ENCODE data around the gene NPHS2. TPM values are rescaled to one million over a fixed set of nuclear protein-coding genes. Genes with fewer than 3 reads are reported as not detected.

NPHS2 gene
- not detected in 2 replicates for total RNA-seq

DNA sequence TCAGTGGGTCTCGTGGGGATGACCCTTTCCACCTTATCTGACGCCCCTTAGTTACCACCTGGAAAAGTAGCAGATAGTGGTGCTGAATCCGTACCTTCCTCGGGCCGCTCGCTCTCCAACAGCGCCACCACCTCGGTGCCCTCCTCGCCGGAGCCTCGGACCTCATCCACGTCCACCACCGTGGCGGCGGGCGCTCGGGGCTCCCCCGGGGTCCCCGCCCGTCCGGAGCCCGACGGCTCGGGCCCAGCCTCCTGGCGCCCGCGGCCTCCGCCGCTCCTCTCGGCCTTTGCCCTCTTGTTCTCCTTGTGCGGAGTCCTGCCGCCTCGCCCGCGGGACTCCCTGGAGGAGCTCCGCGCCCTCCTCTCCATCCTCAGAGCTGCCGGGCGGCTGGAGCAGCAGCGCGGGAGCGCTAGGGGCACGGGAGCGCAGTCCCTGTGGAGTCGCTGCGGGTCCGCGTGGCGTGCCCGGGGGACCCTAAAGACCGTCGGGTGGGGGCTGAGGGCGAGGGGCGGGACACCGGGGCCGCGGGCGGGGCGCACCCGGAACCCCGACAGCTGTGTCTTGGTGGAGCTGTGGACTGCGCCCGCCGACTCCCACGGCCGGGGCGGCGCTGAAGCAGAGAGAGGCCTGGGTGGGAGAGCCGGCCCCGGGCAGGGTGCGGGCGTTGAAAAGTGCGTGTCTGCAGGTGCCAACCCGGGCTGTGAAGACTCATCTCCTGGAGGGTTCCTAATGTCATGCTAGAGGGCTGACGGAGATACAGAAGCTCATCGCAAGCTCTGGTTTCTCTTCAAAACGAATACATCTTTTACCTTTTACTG lies at the start of gene NPHS2:
TSS of gene NPHS2 (minus strand) at position 452 of the 818 bp plus-strand sequence. CDS start at position 368, 84 bp downstream.
- DNase-seq (ENCODE audit: low read depth): no peak

DNA sequence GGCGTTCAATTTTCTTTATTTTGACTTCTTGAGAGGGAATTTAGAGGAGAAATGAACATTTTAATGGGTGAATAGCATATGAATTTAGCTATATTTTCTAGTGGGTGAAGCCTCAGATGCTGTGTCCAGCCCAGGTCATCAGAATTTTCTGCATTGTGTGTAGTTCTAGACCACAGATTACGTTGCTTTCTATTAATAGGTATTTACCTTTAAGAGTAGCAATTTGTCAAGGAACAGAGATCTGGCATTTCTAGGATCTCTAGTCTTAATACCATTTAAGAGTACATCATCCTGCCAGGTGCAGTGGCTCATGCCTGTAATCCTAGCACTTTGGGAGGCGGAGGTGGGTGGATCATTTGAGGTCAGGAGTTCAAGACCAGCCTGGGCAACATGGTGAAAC lies 36.6 kb upstream of the NPHS2 start:
- DNase-seq (ENCODE audit: low read depth): no peak

DNA sequence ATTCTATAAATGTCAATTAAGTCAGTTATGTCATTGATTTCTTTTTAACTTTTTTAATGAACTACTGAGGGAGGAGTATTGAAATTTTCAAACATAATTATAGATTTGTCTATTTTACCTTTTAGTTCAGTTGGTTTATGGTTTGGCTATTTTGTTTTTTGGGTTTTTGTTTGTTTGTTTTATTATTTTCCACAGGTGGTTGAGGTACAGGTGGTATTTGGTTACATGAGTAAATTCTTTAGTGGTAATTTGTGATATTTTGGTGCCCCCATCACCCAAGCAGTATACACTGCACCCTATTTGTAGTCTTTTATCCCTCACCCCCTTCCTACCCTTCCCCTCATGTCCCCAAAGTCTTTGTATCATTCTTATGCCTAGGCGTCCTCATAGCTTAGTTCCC lies 25.3 kb upstream of the NPHS2 start:
- DNase-seq (ENCODE audit: low read depth): no peak

DNA sequence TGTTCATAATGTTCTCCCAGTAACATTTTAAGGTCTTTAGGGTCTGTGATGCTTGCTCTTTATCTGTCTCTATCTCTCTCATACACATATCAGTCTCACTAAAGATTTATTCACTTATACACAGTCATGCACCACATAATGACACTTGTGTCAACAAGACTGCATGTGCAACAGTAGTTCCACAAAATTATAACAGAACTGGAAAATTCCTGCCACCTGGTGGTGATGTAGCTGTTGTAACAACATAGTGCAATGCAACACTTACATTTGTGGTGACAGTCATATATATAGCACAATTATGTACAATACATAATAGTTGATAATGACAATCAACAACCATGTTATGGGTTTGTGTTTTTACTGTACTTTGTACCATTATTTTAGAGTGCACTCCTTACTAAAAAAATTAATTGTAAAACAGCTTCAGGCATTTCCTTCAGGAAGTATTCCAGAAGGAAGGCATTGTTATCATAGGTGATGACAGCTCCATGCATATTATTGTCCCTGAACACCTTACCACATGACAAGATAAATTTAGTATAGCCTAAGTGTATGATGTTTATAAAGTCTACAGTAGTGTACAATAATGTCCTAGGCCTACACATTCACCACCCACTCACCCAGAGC lies 24.0 kb upstream of the NPHS2 start:
- DNase-seq (ENCODE audit: low read depth): peak; percentile 57

DNA sequence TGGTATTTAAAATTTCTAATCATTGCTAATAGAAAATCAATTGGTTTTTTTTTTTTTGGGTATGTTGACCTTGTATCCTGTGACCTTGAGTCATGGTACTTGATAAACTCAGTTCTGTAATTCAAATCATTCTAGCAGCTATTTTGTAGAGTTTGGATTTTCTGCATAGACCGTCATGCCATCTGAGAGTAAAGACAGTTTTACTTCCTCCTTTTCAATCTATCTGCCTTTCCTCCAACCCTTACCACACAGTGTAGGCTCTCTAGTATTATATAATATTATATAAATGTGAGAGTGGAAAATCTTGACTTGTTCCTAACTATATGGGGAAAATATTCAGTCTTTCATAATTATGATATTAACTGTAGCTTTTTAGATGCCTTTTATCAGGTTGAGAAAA lies 22.9 kb upstream of the NPHS2 start:
- DNase-seq (ENCODE audit: low read depth): no peak

DNA sequence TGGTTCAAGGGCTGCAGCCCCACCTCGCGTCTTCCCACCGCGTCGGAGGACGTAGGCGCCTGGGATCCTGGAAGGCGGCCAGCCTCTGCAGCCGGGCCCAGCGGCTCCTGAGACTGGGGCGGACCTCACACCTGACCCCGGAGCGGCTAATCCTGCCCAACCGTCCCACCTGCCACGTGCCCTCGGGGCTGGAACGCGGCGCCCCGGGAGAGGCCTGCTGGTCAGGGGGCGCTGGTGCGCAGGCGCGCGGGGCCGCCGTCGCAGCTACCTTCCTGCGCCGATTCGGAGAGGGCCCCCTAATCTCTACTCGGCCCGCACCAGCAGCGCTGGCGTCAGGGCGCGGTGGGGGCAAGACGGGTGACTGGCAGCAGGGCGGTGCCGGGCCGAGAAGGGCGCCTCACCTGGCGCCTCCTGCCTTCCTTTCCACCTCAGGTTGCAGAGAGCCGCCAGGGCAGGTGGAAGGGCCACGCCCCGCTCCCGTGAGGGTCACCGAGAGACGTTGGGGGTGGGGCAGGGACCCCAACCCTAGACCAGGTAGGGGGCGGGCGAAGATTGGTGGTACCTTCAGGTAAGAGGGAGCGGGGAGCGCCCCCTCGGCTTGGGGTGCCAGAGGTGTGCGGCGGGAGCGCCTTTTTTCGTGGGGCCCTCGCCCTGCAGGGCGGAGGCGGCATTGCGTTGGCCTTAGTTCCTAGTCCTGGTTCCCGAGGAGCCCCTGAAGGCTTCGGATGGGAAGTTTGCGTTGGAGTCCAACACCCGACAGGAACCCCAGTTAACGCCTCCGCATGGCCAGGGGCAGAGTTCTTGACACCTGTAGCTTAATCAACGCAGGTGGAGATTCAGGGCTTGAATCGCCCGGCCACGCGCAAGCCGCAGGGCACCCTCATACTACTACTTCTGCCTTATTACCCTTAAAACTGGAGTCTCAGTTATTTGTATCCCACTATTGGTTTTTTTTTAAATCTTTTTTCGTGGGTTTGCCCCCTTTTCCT lies 16.1 kb upstream of the NPHS2 start, which contains the start of gene TDRD5:
TSS of gene TDRD5 (plus strand) at position 241 of the 989 bp plus-strand sequence. CDS start 784 bp downstream, outside the sequence.
- DNase-seq (ENCODE audit: low read depth): no peak

DNA sequence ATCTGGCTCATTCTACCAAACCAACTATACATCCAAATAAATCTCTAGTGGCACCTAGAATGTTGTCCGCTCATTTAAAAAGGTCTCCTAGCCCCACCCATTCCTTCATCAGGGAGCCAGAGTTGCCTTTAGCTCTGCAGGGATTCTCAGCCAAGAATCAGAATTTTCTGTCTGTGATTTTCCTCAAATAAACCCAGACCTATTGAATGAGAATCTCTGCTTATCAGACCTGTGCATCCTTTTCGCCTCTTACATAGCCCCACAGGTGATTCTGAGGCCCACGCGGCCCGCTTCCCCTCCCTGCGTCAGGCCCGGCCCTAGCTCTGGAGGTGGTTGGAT lies 15.5 kb upstream of the NPHS2 start:
- DNase-seq (ENCODE audit: low read depth): no peak

DNA sequence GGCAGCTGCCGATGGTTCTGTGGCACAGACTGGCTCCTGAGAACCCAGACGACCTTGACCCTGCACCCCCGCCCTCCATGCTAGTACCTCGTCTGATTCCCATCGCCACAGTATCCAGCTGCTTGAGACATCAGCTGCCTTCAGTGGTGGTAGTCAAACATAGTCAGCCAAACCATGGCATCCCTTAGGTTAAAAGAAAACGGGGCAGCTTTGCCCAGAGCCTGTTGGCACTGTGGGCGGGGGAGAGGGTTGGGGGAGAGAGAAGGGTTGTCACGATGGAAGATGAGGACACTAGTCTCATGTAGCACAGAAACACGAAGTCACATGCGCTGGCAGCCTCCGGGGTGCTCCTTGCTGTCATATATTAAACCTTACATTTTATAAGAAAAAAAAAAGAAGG lies 14.9 kb upstream of the NPHS2 start:
- DNase-seq (ENCODE audit: low read depth): no peak

DNA sequence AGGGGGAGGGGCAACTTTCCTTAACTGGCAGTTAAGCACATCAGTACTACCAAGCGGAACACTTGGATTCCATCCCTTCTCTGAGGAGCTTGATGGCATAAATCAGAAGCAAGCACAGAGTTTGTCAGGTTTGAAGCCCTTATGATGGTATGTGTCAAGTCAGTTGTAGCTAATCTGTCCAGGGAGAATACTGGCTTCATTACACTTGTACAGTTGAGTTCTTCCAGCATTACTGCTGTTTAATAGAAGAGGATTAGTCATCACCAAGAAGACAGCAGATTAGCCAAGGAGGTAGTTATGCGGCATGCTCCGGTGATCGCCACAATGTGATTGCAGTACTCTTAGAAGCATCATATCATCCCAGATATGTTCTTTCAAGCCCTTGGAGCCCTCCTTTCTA lies 13.8 kb upstream of the NPHS2 start:
- DNase-seq (ENCODE audit: low read depth): peak; percentile 56

DNA sequence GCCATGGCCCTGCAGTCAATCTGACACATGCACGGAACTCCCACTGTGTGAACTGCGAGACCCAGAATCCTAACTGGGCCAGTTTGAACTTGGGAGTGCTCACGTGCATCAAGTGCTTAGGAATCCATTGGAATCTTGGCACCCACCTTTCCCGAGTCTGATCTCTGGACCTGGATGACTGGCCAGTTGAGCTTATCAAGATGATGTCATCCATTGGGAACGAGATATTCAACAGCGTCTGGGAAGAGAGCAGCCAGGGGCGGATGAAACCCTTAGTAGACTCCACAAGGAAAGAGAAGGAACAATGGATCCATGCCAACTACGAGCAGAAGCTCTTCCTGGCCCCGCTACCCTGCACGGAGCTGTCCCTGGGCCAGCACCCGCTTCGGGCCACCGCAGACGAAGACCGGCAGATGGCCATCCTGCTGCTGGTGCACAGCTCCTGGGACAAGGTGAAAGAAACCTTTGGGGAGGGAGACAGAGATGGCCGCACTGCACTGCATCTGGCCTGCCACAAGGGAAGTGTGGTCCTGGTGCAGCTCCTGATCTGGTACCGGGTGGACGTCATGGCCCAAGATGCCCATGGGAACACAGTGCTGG lies 12.8 kb upstream of the NPHS2 start:
- DNase-seq (ENCODE audit: low read depth): no peak

DNA sequence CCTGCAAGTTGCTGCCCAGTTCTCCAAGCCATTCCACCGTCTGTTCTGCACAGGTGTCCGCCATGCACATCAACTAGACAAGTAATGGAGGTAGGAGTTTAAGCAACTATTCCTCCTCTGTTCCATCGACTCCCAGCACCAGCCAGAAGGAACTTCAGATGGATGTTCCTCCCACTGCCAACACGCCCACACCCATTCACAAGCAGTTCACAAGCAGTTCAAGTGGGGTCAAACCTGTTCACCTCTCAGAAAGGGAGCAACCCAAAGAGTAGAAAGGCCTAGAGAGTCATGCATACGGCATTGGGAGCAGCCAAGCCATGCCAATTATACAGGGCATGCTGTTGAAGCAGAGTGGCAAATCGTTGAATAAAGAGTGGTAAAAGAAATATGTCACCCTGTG lies 11.6 kb upstream of the NPHS2 start:
- DNase-seq (ENCODE audit: low read depth): no peak

DNA sequence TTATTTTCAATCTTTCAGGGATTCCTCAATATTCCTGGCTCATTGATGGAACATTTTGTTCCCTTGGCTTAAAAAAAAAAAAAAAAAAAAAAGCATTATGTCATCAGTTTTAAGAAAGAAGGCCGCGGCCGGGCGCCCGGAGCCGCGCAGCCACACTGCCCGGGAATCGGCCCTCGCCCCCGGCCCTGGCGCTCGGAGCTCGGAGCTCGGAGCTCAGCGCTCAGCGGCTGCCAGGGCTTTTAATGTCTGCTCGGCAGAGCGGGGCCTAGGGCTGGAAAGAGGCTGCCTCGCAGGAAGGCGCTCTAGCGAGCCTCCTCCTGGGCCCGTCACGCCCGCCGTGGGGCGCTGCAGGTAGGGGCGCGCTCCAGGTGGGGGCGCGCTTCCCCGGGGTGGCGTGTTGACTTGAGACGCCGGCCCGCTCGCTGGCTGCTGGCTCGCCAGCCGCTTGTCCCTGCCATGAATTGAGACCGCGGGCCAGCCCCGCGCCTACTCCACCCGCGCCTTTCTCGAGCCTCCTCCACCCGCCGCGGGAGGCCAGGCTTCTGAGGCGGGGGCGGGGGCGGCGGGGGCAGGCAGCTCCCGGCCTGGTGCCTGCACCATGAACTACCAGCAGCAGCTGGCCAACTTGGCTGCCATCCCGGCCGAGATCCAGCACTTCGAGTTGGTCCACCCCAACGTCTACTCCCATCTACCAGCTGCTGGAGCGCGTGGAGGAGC lies 10.5 kb upstream of the NPHS2 start:
- DNase-seq (ENCODE audit: low read depth): peak; percentile 2

DNA sequence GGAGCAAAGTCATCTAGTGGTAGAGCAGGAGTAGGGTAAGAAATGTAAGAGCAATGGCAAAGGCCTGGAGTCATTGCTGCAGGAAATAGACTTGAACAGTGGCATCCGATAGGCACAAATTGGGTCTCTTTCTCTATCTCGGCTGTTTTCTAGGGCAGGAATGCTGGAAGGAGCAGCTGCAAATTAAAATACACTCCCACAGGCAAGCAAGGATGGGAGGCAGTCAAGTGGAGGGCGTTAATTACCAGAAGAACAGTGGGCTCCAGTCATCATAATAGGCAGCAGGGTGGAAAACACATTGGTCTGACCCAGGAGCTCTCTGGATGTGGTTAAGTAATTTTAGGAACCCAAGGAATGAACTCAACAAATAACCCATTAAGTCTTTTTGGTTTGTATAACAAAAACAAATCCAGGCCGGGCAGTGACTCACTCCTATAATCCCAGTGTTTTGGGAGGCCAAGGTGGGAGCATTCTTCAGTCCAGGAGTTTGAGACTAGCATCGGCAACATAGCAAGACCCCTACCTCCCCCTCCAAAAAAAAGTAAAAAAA lies 8.1 kb upstream of the NPHS2 start:
- DNase-seq (ENCODE audit: low read depth): peak; percentile 34

DNA sequence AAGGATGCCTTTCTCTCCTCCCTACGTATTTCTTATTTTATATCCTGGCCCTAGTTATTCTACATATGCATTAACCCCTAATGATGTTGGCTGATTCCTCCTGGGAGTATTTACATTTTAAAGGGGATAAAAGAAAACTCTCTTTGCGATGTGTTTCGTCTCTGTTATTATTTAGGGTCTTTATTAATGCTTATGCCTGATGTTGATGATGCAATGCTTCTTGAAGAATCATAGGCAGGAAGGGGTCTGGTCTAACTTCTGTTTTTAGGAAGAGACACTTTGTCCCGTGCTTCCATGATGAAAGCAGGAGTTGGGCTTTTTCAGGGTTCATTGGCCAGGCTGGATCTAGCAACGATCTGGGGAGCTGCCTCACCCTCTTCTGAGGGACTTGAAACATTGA lies 761 bp upstream of the NPHS2 start:
- no peak for DNase-seq (ENCODE audit: low read depth)

DNA sequence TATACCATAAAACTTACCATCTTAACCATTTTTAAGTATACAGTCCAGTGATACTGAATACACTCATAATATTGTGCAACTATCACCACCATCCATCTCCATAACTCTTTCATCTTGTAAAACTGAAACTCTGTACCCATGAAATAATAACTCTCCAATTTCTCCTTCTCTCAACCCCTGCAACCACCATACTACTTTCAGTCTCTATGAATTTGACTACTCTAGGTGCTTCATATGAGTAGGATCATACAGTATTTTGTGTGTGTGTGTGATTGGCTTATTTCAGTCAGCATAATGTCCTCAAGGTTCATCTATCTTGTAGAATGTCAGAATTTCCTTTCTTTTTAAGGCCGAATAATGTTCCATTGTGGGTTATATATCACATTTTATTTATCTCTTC lies 17.7 kb downstream of the NPHS2 start:
- no peak for DNase-seq (ENCODE audit: low read depth)

DNA sequence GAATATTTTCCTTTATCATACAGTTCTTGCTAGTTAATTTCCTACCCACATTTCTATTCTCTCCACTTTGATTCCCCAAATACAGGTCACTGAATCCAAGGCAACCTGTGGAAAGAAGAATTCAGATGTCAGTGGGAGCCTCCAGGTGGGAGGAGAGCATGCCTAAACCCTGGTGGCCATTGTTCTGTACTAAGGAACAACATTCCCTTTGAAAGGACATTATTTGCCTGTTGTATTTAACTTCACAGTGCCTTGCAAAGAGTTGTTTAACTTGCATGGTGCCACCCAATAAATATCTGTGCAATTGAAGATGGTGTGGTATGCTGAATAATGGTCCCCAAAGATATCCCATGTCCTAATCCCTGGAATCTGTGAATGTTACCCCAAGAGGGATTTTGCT lies 21.3 kb downstream of the NPHS2 start:
- DNase-seq (ENCODE audit: low read depth): no peak

DNA sequence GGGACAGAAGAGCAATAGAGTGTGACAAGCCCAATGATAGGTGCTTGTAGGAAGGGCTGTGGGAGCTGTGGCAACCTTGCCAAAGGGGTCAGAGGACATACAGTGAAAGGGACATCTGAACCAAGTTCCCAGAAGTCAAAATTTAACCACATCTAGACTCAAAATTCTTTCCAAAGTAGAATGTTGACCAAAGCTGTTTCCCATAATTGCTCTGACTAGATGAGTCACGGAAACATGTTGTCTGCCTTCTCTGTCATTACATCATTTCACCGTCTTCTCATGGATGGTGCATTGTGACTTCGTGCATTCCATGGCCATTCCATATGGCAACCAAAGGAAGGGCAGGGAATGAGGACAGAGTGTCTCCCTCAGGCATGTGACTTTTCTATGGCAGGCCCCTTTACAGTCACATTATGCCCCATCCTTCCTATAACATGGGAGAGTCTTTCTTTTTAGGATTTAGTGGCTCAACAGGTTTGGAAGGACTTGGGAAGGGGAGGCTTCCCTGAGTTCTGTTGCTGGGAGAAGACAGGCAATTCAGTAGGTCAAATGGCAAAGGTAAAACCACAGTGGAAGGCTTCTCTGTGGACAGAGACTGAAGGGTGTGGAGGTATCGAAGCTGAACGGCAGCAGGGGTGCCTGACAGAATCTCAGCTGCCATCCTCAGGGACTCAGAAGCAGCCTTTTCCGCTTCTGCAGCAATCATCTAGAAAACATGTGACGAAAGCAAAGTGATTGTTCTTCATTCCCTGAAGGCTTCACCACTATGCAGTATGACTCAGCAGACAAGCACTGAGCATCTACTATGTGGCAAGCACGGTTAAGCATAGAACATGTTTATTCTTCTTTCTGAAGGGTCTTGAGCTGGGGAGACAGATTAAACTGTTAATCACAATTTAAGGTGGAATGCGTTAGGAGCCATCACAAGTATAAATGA lies 24.7 kb downstream of the NPHS2 start:
- peak; percentile 43 for DNase-seq (ENCODE audit: low read depth)

DNA sequence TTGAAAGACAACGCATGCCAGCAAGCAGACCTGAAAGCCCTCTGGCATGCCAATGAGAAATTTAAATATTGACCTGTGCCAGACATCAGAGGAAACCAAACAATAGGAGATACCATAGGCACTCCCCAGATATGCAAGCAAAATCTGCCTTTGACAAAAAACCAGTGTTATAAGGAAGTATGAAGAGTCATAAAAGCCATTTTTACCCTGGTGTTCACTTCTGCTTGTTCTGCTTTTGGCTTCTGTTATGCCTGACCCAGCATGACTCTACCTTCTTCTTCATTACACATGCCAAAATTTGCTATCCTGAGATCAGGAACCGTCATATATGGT lies 26.4 kb downstream of the NPHS2 start:
- no peak for DNase-seq (ENCODE audit: low read depth)

DNA sequence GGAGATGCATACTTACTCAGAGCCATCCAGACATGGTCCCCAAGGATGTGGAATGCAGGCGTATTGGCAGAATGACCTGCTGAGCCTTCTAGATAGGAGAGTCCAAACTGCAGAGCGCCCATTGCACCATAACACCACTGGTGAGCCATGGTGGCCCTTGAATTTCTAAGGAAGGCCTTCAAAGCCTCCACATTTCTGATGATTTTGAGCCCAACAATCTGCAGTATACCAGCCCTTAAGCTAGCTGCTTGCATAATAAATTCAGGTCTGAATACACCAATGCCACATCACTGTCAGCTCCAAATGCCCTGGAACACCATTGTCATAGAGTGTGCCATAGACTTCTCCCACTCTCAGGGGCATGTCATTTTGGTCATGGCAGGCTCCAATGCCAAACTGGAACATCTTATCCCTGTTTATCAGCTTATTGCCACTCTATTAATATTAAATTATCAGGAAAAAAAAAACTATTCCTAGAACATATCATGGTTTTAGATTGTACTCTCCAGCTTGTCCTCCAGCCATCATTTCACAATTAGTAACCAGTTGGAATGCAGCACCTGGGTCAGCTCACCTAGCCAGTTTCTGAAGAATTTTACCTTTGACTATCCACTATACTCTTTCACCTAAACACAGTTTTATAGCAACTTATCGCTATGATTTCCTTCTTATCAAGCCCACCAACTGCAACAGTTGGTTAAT lies 26.9 kb downstream of the NPHS2 start:
- no peak for DNase-seq (ENCODE audit: low read depth)
